HG03066 (cell line): Measurements from ENCODE around the gene RBPJ.

ENCODE experiments used
- ATAC-seq: cut with Tn5 transposase; IDR thresholded peaks from one replicate; pipeline ENCODE4 v1.9.1; 2021; ENCODE audit warnings: low read depth; ENCODE audit not compliant: unreplicated experiment

RBPJ gene

GRCh38 chr4:26451597-26451996 lies 130.8 kb downstream of the RBPJ start:
- no peak for ATAC-seq

DNA sequence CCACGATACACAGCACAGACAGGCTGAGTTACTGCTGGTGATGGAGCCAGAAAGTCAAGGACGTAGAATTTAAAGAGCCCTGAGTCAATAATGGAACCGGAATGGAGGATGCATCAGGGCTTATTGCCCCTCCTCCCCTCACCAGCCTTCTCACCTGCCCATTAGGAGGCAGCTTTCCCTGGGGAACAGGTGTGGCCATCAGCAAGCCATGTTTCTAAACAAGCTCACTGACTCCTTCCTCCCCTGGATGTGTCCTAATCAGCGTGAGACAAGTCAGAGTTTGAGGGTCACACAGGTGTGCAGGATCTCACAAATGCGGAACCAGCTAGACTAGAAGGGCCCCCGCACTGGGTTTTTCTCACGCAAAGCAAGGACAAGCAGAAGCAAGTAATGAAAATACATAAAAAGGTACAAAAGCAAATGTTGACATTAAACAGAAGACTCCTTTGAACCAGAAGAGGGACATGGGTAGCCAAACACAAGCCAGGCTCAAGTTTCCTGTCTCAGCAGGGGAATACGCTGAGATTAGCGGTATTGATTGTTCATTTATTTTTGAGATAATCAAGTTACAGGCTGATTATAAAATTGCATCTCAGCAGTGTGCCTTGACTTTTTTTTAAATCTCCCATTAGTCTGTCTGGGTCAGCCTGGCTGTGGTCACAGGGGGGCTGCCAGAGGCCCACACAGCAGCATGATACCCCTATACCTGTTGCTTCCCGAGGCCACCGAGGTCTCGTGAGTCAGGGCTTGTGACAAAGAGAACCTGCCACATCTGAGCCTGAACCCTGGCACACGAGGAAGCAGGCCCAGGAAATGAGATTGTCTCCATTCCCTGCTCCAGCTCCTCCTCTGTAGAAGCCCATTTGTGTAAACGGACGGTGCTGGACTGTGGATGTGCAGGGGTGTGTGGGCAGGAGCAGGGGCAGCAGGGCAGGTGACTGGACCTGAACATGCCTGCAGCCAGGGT lies 132.0 kb downstream of the RBPJ start:
- ATAC-seq = no peak

DNA sequence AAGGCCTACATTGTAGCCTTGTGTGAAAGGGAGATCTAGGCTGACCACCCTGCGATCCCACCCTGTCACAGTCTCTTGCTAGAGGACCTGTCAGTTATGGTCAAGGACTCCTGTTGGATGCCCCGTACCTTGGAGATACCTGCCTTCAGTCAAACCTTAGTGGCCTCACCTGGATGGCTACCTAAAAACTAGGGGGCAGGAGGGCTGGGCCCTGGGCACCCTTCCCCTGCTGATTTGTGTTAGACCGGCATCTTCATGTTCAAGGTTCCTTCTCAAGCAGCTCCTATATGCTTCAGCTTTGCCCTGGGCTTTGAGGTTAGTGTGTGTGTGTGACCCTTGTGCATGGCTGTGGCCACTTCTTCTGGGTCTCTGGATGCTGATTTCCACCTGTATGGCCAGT lies 134.1 kb downstream of the RBPJ start:
- no peak for ATAC-seq

DNA sequence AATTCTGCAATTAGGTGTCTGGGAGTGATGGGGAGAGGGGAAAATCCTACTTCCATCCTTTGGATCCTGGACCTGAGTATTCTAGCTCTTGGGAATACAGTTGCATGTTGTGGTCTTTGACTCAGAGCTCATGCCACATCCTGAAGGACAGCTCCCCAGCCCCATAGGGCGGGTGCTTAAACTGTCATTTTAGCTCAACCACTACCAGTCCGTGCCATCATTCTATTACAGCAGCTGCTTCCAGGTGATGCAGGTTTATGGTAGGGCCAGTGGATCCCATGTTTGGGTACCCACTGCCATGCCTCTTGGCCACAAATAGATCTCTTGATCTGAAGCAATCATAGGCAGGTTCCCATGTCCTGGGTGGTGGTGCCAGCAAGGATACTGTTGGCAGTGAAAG lies 134.8 kb downstream of the RBPJ start:
- ATAC-seq = no peak

GRCh38 chr4:26457412-26457811 lies 136.6 kb downstream of the RBPJ start:
- no peak for ATAC-seq

- ATAC-seq = no peak
These were observed 137.3 kb downstream of the RBPJ start for GRCh38 chr4:26458157-26458561.

- ATAC-seq = peak; percentile 71
These were observed 138.4 kb downstream of the RBPJ start for GRCh38 chr4:26459054-26459755.

DNA sequence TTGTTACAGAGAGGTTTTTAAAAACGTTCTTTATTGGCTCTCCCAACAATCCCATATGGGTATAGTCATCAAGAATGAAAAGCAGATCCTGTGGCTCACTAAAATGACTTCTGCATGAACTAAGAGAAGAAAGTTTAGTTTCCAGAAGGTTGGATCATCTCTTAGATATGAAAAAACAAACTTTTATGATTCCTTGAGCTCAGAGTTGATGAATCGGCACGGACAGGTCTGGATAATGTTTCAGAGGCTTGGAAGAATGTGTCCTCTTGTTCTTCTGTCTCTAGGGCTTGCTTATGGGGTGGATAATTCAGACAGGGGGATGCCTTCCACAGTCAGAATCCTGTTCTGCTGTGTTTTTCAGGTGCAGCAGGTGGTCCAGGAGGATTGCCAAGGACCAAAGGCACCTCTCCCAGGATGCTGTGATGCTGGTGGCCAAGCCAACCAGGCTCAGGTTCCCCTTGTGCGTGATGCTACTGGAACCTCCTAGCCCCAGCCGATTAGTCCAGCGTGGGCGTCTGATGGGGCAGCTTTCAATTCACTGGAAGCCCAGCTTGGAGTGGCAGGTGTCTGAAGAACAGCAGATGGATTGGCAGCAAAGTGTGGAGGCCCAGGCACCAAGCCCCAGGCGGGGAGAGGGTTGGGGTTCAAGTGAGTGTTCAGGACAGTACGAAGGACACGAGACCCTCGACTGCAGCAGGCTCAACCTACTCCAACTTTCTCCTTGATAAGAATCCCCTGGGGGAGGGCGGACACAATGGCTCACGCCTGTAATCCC lies 139.1 kb downstream of the RBPJ start:
- no peak for ATAC-seq

DNA sequence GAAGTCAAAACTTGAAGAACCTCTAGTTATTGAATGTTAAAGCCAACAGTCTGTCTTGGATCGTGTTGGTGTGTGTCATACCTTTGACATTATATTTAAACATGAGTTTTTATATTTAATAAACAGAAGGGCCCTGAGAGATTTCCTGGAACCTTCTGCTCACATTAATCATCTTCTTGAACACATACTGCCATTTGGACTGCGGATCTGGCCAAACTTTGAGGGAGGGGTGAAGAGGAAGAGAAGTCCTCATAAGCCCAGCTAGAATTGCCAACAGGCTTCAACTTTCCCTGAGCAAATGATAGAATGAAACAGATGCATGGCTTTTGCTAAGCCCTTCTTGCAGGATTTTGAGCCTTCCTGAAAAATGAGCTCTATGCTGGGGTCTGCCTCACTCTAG lies 142.1 kb downstream of the RBPJ start:
- ATAC-seq = no peak

- no peak for ATAC-seq
These were observed 142.6 kb downstream of the RBPJ start for GRCh38 chr4:26463386-26463785.

- no peak for ATAC-seq
These were observed 143.7 kb downstream of the RBPJ start for GRCh38 chr4:26464420-26465095.

GRCh38 chr4:26466578-26467270 lies 145.9 kb downstream of the RBPJ start:
- ATAC-seq = no peak

DNA sequence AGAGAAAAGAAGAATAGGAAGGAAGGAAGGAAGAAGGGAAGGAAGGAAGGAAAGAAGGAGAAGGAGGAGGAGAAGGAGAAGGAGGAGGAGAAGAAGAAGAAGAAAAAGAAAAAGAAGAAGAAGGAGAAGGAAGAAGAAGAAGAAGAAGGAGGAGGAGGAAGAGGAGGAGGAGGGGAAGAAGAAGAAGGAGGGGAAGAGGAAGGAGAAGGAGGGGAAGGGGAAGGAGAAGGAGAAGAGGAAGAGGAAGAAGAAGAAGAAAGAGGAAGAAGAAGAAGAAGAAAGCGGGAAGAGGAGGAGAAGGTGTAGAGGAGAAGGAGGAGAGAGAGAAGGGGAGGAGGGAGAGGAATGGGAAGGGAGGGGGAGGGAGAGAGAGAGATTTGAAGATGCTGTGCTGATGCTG lies 146.9 kb downstream of the RBPJ start:
- ATAC-seq = no peak

DNA sequence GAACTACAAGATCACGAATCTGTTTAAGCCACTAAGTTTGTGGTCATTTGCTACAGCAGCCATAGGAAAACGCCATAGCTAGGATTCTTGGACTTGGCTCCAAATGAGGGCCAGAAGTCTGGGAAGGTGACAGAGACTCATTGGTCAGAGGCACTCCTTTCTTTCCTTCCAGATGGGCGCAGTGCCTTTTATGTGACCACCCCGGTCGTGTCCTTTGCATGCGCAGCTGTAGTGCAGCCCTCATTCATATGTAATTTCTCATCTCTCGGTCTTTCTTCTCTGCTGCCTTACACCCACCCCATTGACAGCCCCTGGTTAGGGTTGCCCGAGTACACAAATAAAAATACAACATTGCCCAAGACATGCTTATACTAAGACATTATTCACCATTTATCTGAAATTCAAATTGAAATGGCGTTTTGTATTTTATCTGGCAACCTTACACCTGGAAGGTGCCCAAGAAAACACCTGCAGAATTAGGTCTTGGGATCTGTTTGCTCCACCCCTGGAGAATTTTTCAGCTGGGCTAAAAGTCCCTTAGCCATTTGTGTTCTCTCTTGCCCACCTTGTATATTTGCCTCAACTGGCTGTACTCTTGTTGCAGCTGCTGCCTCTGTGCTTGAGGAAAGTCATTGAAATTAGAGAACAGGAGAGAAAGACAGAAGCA lies 147.6 kb downstream of the RBPJ start:
- no peak for ATAC-seq

DNA sequence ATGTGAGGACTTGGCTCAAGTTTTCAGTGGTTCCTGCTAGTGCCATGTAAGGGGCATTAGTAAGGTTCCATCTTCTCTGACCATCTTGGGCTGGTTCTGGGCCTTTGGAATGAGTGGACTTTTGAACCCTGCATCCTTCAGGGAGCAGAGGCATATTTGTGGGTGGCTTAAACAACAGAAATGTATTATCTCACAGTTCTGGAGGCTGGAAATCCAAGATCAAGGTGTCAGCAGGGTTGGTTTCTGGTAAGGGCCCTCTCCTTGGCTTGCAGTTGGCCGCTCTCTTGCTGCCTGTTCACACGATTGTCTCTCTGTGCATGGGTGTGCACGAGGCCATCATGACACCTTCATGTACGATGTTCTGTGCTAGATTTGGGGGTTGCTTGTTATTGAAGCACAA lies 148.2 kb downstream of the RBPJ start:
- ATAC-seq = no peak

GRCh38 chr4:26471890-26472289 lies 151.1 kb downstream of the RBPJ start:
- no peak for ATAC-seq

DNA sequence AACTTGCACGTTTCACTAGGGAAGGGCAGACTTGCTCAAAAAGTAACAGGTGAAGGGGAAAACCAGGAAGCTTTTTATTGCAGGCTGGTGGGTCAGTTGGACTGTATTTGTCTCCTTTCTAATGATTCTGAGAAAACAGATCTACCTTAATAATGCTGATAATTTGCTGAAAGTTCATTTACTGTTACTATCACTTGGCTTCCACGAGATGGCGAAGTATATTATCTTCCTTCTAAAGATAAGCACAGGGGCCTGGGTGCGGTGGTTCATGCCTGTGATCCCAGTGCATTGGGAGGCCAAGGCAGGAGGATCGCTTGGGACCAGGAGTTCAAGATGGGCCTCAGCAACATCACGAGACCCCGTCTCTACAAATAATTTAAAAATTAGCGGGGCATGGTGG lies 153.1 kb downstream of the RBPJ start:
- no peak for ATAC-seq

- ATAC-seq = no peak
These were observed 153.7 kb downstream of the RBPJ start for GRCh38 chr4:26474551-26474950.

GRCh38 chr4:26475716-26476115 lies 154.9 kb downstream of the RBPJ start:
- no peak for ATAC-seq
